Sigmoid colon (tissue), 7 donors: ENCODE results near the gene PRKAG2. TPM values are rescaled to one million over a fixed set of nuclear protein-coding genes. Genes with fewer than 3 reads are reported as not detected.

Source experiments
- DNase-seq: peaks from one replicate; pipeline ENCODE4 v3.0.0-alpha.2; 2019
- H3K27ac ChIP-seq, 4 donors: fragments of 200-600 bp; sonication (generic); one replicate each; pipeline ENCODE4 v1.5.1; 2016 to 2019; ENCODE audit warnings: mild to moderate bottlenecking in 1 of 4
- H3K27me3 ChIP-seq, 3 donors: fragments of 200-600 bp; sonication (generic); one replicate each; pipeline ENCODE4 v1.5.1; 2019; ENCODE audit warnings: mild to moderate bottlenecking in 1 of 3
- H3K36me3 ChIP-seq, 4 donors: fragments of 200-600 bp; sonication (generic); one replicate each; pipeline ENCODE4 v1.5.1; 2016 to 2019
- H3K4me1 ChIP-seq, 4 donors: fragments of 200-600 bp; sonication (generic); one replicate each; pipeline ENCODE4 v1.5.1; 2017 to 2019
- H3K4me3 ChIP-seq, 4 donors: fragments of 200-600 bp; sonication (generic); one replicate each; pipeline ENCODE4 v1.5.1; 2017 to 2019; ENCODE audit warnings: mild to moderate bottlenecking in 2 of 4, moderate library complexity in 1 of 4
- H3K9me3 ChIP-seq, 4 donors: fragments of 200-600 bp in 3 of 4; sonication (generic) in 3 of 4; one replicate each; pipeline versions ENCODE4 v1.5.1 to v1.6.1; 2013 to 2019
- EP300 ChIP-seq, 4 donors: sonication (generic); formaldehyde crosslinking; IDR thresholded peaks; one replicate each; pipeline ENCODE4 v1.6.1; 2017; ENCODE audit warnings: antibody characterized with exemption in 4 of 4
- POLR2A ChIP-seq, 2 donors: fragments of 450-650 bp; IDR thresholded peaks; one replicate each; pipeline ENCODE4 v1.6.1; 2016; ENCODE audit warnings: antibody characterized with exemption in 2 of 2, mild to moderate bottlenecking in 2 of 2, moderate library complexity in 2 of 2
- POLR2AphosphoS5 ChIP-seq, 4 donors: sonication (generic); formaldehyde crosslinking; IDR thresholded peaks; one replicate each; pipeline ENCODE4 v1.6.1; 2017; ENCODE audit warnings: antibody characterized with exemption in 4 of 4
- WGBS, 2 donors: extraction: QIAGEN DNeasy Blood & Tissue Kit; methylation state at CpG; one replicate each; pipeline ENCODE4 v1.1.7; 2013; 5-methylcytosine and 5-hydroxymethylcytosine counted together
- intact Hi-C: fragments of 100-400 bp; cut with DNase I; formaldehyde crosslinking; loops from one replicate; pipeline ENCODE4 v1.15.1; 2023
- polyA plus RNA-seq, 3 donors: library from polyadenylated mRNA; stranded (reverse); fragments of 200-250 nt; gene quantifications; one replicate each; pipeline ENCODE4 v1.2.3, GENCODE V29; 2013
- total RNA-seq, 4 donors: library from RNA; depleted of rRNA; stranded (reverse); fragments of >200 nt; gene quantifications; one replicate each; pipeline ENCODE4 v1.1.0, GENCODE V29; 2016
- TF ChIP-seq, protein P1 (sequence below), 4 experiments: fragments of 450-650 bp in 3 of 4; fragments of 200-600 bp in 1 of 4; IDR thresholded peaks; one replicate each; pipeline ENCODE4 v1.5.1; 2016 to 2019; ENCODE audit warnings: antibody characterized with exemption in 4 of 4, mild to moderate bottlenecking in 3 of 4, moderate library complexity in 2 of 4
- donor health status: healthy with polysubstance abuse.
- donor health status: Bipolar disorder and iron deficiency.
- donor health status: healthy.

Gene PRKAG2
- total and polyA plus RNA-seq, 7 donors, result 19.2 to 51.2 (median 37.1) TPM

DNA sequence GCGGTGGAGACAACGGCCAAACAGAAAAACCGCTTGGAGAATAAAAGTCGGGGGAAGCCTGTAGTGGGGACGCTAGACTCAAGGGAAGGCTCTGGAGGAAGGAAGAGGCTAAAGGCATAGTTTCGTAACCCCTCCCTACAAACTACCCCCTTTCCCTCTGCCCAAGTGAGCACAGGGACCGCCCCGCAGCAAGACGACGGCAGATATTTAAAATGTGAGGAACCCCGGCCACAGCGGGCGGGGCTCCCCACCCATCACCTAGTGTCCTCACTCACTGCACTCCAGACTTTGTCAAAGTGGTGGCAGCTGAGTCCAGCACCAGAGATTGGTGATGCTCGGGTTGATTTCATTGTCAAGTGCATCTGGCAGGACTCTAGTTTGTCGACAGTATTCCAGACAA lies 69.1 kb downstream of the PRKAG2 start:
- WGBS, 2 donors, result 91% methylated on average over 15 of the region's 15 CpGs
- Histone ChIP-seq H3K9me3 (no peaks in the 10 kb centered on the region), H3K27ac (no peak overlapping the region), H3K27me3 (no peaks in the 10 kb centered on the region), H3K36me3 (no peaks in the 10 kb centered on the region), H3K4me1 (no peaks in the 10 kb centered on the region), H3K4me3 (no peak overlapping the region)
- TF ChIP-seq, protein P1, sequence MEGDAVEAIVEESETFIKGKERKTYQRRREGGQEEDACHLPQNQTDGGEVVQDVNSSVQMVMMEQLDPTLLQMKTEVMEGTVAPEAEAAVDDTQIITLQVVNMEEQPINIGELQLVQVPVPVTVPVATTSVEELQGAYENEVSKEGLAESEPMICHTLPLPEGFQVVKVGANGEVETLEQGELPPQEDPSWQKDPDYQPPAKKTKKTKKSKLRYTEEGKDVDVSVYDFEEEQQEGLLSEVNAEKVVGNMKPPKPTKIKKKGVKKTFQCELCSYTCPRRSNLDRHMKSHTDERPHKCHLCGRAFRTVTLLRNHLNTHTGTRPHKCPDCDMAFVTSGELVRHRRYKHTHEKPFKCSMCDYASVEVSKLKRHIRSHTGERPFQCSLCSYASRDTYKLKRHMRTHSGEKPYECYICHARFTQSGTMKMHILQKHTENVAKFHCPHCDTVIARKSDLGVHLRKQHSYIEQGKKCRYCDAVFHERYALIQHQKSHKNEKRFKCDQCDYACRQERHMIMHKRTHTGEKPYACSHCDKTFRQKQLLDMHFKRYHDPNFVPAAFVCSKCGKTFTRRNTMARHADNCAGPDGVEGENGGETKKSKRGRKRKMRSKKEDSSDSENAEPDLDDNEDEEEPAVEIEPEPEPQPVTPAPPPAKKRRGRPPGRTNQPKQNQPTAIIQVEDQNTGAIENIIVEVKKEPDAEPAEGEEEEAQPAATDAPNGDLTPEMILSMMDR (IDR thresholded peaks at IDR 0.05), result no peak
- no peak for TF ChIP-seq EP300 (IDR thresholded peaks at IDR 0.05)
- no peak for TF ChIP-seq POLR2AphosphoS5 (IDR thresholded peaks at IDR 0.05)
- TF ChIP-seq POLR2A (IDR thresholded peaks at IDR 0.05), result no peak
- DNase-seq, result no peak
- intact Hi-C loops, result no loop called here

DNA sequence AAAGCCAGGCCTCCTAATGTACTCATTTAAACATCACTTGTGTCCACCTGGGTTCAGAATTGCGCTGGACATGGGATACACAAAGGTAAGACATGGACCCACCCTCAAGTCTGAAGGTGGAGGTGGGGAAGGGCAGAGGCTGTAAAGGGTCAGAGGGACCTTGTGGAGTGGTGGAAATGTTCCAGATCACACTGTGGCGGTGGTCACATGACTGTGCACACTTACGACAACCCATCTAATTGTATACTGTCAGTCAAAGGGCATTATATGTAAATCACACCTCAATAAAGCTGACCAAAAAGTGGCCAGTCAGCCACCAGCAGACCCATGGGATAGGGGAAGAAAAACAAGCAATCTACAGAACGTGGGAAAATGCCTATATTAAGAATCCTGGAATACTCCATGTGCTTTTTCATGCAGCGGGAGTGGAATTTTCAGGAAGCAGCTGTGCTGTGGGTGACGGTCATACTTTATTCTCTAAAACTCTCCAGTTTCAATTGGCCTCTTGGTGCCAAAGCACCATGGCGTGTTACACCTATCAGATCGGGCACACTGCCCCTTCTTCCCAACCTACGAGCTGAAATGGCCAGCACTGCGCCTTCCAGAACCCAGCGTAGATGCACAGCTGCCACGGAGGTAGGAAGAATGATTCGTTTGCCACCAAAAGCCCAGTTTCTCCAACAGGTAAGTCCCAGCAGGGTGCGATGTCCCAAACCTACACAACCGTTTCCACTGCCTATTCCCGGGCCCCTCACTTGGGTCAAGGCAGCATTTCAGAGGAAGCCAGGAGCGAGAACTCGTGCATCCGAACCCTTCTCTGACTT lies 69.8 kb downstream of the PRKAG2 start:
- no peak for DNase-seq
- intact Hi-C loops, result no loop called here
- no peaks in the 10 kb centered on the region for H3K9me3 ChIP-seq
- no peak for TF ChIP-seq EP300 (IDR thresholded peaks at IDR 0.05)
- TF ChIP-seq, protein P1 (IDR thresholded peaks at IDR 0.05), result no peak
- no peak for TF ChIP-seq POLR2AphosphoS5 (IDR thresholded peaks at IDR 0.05)
- no peak for TF ChIP-seq POLR2A (IDR thresholded peaks at IDR 0.05)
- H3K4me1 ChIP-seq, result no peaks in the 10 kb centered on the region
- H3K4me3 ChIP-seq, result no peak overlapping the region
- 89 to 91% methylated on average over 19 of the region's 19 CpGs for WGBS, 2 donors
- no peaks in the 10 kb centered on the region for H3K36me3 ChIP-seq
- no peaks in the 10 kb centered on the region for H3K27me3 ChIP-seq
- no peak overlapping the region for H3K27ac ChIP-seq

DNA sequence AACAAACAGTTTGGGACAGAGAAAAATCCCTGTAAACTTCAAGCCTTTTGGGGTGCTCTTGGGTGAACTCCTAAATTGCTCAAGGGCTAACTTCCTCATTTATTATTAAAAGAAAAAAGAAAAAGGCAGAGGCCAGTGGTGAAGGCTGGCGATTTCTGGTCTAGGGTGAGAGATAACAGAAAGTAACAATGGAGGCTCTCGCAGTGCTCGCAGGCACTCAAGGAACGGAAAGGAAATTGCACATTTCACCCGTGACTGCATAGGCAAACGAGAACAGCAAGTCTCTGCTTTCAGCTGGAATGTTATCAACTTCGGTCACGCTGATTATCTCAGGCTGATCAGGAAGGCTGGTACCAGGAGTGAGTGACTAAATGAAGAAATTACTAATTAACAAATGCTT lies 70.7 kb downstream of the PRKAG2 start:
- intact Hi-C loops, result no loop called here
- Histone ChIP-seq H3K4me1 (no peaks in the 10 kb centered on the region), H3K9me3 (no peaks in the 10 kb centered on the region), H3K4me3 (no peak overlapping the region), H3K27ac (no peak overlapping the region), H3K27me3 (no peaks in the 10 kb centered on the region), H3K36me3 (no peaks in the 10 kb centered on the region)
- DNase-seq, result no peak
- 79 to 89% methylated on average over 8 of the region's 8 CpGs for WGBS, 2 donors
- TF ChIP-seq POLR2AphosphoS5 (IDR thresholded peaks at IDR 0.05), result no peak
- TF ChIP-seq POLR2A (IDR thresholded peaks at IDR 0.05), result no peak
- TF ChIP-seq EP300 (IDR thresholded peaks at IDR 0.05), result no peak
- TF ChIP-seq, protein P1 (IDR thresholded peaks at IDR 0.05), result no peak

DNA sequence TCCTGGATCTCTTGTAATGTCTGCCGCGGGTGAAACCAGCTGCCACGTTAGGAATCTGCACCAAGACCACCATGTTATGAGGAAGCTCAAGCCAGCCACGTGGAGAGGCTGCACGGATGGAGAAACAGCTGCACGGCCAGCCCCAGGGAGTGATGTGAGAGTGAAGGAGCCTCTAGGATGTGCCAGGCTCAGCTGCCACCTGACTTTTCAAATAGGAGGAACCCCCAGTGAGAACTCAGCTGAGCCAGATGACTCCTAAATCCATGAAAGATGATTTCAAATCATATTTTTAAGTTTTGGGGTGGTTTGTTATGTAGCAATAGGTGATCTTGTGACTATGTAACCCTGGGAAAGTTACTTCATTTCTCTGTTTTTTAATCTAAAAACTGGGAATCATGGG lies 71.7 kb downstream of the PRKAG2 start:
- TF ChIP-seq, protein P1 (IDR thresholded peaks at IDR 0.05), result no peak
- no peak for TF ChIP-seq POLR2AphosphoS5 (IDR thresholded peaks at IDR 0.05)
- TF ChIP-seq EP300 (IDR thresholded peaks at IDR 0.05), result no peak
- TF ChIP-seq POLR2A (IDR thresholded peaks at IDR 0.05), result no peak
- Histone ChIP-seq H3K27ac (no peak overlapping the region), H3K27me3 (no peaks in the 10 kb centered on the region), H3K4me1 (no peaks in the 10 kb centered on the region), H3K9me3 (no peaks in the 10 kb centered on the region), H3K4me3 (no peak overlapping the region), H3K36me3 (no peaks in the 10 kb centered on the region)
- 81 to 83% methylated on average over 6 of the region's 6 CpGs for WGBS, 2 donors
- no peak for DNase-seq
- intact Hi-C loops, result no loop called here
